Upper lobe of left lung (tissue), 4 donors: ENCODE data around the gene C2CD4D.

ENCODE experiments used
- CTCF ChIP-seq, 6 experiments: fragments of 450-650 bp in 4 of 6; fragments of 200-600 bp in 2 of 6; sonication (generic) in 2 of 6; IDR thresholded peaks; one replicate each; pipeline ENCODE4 v1.5.1; 2016 to 2019; ENCODE audit warnings: antibody characterized with exemption in 6 of 6
- EP300 ChIP-seq, 4 donors: sonication (generic); formaldehyde crosslinking; IDR thresholded peaks; one replicate each; pipeline ENCODE4 v1.5.1; 2017; ENCODE audit warnings: antibody characterized with exemption in 4 of 4, control low read depth in 2 of 4
- POLR2A ChIP-seq, 4 donors: fragments of 450-650 bp; IDR thresholded peaks; one replicate each; pipeline ENCODE4 v1.5.1; 2016 to 2017; ENCODE audit warnings: antibody characterized with exemption in 4 of 4, mild to moderate bottlenecking in 2 of 4

- TF ChIP-seq CTCF (IDR thresholded peaks at IDR 0.05) = no peak
- TF ChIP-seq EP300 (IDR thresholded peaks at IDR 0.05) = no peak
- TF ChIP-seq POLR2A (IDR thresholded peaks at IDR 0.05) = no peak
Measured at GRCh38 chr1:151817353-151817730, 22.3 kb downstream of the C2CD4D start.
